ENCODE measurements around the gene NPM3. TPM values are rescaled to one million over a fixed set of nuclear protein-coding genes. Genes with fewer than 3 reads are reported as not detected.
A peak's percentile ranks its signal among the peaks of the same experiment; 100 is the strongest.
"Not testable (repeated sequence)": the region's sequence is repeated elsewhere in the genome, so short reads cannot be mapped to it uniquely, and the experiment has no call there.

The NPM3 gene
- total RNA-seq, 2 donors from 2014 or later = 15.2 to 18.8 TPM

DNA sequence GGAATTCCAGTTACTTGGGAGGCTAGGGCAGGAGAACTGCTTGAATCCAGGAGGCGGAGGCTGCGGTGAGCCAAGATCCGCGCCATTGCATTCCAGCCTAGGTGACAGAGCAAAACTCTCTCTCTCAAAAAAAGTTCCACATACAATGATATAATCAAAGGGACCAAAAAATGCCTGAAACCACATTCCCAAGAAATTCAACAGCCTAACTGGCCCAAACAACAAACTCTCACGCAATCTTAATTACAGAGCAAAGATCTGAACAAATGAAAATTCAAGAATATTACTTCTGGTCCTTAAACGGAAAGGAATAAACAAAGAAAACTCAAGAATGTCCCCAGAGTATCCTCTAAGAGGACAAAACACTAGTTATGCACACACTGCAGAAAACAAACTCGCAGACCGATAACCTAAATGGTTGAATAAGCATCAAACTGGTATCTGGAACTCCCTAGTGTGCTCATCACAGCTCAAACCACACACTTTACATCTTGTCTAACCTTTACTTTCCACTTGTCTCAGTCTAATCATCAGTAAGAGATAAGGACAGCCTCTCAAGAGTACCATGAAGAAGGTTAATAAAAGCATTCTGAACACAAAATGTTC lies 31.3 kb upstream of the NPM3 start:
- DNase-seq (no peak), ATAC-seq (no peak)
- intact Hi-C loops (cut with DNase I) = no loop called here

- no peak for DNase-seq
- intact Hi-C loops (cut with DNase I) = no loop called here
- ATAC-seq = no peak
Observed at GRCh38 chr10:101812606-101813005, 29.4 kb upstream of the NPM3 start.

DNA sequence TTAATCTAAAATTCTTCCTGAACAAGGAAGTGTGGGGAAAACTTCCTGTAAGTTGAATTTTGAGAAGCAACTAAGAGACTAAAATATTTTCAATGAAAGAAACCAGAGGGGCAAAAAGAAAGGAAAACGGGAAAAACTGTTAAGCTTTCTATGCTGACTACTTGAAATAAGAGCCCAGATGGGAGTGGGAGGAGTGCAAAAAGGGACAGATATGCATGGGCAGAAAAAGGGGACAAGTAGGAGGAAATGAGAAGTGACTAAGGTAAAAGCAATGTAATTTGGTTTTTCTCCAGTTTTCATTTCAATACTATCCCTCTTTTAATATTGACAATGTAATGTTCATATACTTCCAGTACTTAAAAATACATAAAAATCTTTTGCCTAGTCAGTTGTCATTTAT lies 23.9 kb upstream of the NPM3 start:
- no peak for ATAC-seq
- DNase-seq = no peak
- intact Hi-C loops (cut with DNase I) = no loop called here

DNA sequence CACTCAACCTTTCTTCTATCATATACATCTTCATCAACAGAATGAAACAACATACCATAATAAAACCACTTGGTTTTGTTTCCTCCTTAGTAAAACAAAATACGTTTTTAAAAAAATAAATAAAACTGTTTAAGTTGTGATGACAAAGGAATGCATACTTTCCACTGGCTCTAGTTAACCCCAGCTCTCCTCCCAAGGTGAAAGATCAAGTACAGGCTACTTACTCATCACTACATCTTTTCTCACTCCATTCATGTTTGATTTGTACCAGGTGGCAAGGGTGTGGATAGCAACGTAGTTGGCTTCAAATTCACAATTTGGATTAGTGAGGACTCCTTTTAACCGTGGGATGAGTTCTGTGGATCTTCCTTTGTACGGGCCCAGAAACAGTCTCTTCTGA lies 20.3 kb upstream of the NPM3 start:
- ATAC-seq = no peak
- intact Hi-C loops (cut with DNase I) = no loop called here
- DNase-seq = no peak

- DNase-seq (no peak), ATAC-seq (peak in 1 of 2 donors; percentile 26)
- intact Hi-C loops (cut with DNase I) = no loop called here
Observed at GRCh38 chr10:101797403-101798059, 14.3 kb upstream of the NPM3 start.

DNA sequence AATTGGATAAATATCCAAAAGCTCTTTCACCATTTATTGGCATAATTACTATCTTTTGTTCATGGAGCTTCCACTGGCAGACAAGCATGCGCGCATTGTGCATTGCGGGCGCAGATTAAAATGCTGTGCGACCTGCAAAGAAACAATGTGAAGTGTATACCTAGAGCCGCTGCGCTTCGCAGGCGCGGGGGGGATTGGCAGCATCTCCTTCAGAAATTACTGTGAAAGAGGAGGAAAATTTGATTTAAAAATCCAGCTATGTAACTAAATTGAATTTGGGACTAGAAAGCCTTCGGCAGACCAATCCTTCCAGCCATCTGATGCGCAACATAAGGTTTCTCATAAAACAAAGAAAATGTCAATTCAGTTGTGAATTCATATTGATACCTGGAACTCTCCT lies 10.3 kb upstream of the NPM3 start:
- ATAC-seq (no peak), DNase-seq (no peak)
- intact Hi-C loops (cut with DNase I) = no loop called here

DNA sequence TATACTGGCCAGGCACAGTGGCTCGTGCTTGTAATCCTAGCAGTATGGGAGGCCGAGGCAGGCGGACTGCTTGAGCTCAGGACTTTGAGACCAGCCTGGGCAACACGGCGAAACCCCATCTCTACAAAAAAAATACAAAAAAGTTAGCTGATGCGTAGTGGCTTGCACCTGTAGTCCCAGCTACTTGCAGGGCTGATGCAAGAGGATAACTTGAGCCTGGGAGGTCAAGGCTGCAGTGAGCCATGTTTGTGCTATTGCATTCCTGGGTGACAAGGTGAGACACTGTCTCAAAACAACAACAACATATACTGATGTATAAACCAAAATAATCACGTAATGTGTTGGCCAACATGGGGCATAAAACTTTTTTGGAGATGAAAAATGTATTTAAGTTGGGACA lies 6.4 kb upstream of the NPM3 start:
- ATAC-seq = no peak
- intact Hi-C loops (cut with DNase I) = no loop called here
- DNase-seq = no peak

GRCh38 chr10:101789231-101789630 lies 6.0 kb upstream of the NPM3 start:
- intact Hi-C loops (cut with DNase I); DNase-seq: not testable (repeated sequence)

DNA sequence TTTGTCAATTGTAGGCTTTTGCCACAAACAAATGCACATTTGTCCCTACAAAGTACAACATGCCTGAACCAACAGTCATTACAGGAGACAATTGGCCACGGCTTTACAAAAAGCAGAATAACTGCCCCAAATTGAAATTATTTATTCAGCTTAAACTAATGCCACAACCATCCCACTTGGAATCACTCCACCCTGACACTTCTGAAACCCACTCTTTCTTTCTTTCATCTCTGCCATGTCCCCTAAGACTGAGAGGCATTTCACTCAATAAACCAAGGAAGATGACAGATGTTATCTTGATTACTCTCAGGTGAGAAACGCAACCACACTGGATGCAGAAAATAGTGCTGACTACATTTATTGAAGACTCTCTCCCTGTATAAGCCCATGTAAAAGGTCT lies 2.6 kb upstream of the NPM3 start:
- intact Hi-C loops (cut with DNase I) = no loop called here
- DNase-seq (no peak), ATAC-seq (no peak)

More at GRCh38 chr10:101789231-101789630, 6.0 kb upstream of the NPM3 start:
- ATAC-seq = not testable (repeated sequence)

DNA sequence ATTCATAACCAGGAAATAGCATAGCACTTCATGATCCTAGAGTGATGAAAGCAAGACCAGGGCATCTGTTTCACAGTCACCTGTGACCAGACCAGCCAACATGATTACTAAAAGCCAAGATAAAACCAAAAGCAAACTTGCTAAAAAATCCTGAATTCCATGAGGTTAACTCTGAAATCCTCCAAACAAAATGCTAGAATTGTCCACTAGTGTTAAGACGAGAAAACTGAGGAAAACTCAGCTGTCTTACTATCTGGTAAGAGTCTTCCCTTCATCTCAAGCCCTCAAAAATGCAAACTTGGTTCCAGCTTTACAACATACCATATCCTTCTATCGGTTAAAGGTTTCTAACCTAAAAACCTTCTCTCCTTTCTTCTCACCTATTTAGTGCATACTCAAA lies 1.3 kb upstream of the NPM3 start:
- intact Hi-C loops (cut with DNase I) = no loop called here
- ATAC-seq = no peak
- DNase-seq = no peak

DNA sequence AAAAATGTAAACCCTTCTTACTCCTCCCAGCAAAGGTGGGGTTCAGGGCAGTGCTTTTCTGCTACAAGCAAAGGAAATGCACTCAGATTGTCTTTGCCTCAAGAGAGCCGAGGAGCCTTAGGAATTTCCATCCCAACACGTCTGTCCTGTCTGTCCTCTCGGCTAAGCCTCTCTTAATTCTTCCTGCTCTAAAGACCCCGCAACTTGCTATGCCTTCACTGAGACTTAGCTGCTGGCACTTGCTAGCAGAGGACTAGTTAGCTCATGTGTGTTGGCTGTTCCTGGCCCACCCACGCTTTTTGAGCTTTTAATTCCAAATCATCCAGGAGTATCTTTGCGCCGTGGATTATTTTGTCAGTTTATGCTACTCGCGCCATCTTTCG lies 481 bp upstream of the NPM3 start:
- DNase-seq = no peak
- no peak for ATAC-seq
- intact Hi-C loops (cut with DNase I) = no loop called here

- ATAC-seq (no peak), DNase-seq (no peak)
- intact Hi-C loops (cut with DNase I) = loop anchor here in 1 of 2 donors (2.0 kb wide), 1 partner anchor 181 kb away; no protein-coding TSS in a partner anchor
Observed at GRCh38 chr10:101781984-101782810, 1.0 kb downstream of the NPM3 start.

DNA sequence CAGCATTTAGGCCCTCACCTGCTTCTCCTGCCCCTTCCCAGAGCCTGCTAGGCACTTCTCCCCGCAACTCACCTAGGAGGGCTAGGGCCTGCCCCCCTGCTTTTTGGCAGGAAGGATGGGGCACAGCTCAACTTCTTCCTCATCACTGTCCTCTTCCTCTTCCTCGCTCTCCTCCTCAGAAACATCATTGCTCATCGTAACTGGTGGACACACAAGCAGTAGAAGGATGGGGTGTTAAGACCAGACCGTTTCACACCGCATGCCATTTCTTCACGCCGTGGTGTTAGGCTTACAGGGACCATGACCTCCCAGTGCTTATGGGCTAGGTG lies 1.6 kb downstream of the NPM3 start:
- intact Hi-C loops (cut with DNase I) = loop anchor here in 1 of 2 donors (2.0 kb wide), 1 partner anchor 181 kb away; no protein-coding TSS in a partner anchor

GRCh38 chr10:101780818-101781654 lies 2.2 kb downstream of the NPM3 start:
- ATAC-seq = peak; percentile 36 to 41
- intact Hi-C loops (cut with DNase I) = loop anchor here in 1 of 2 donors (2.0 kb wide), 1 partner anchor 180 kb away; no protein-coding TSS in a partner anchor

More for the DNA sequence above, 1.6 kb downstream of the NPM3 start:
- ATAC-seq (no peak), DNase-seq (no peak)

GRCh38 chr10:101780187-101780817 lies 2.9 kb downstream of the NPM3 start:
- intact Hi-C loops (cut with DNase I) = loop anchor here in 1 of 2 donors (2.0 kb wide), 1 partner anchor 180 kb away; no protein-coding TSS in a partner anchor
- no peak for DNase-seq
- no peak for ATAC-seq

More at GRCh38 chr10:101780818-101781654, 2.2 kb downstream of the NPM3 start:
- peak; percentile 67 for DNase-seq

DNA sequence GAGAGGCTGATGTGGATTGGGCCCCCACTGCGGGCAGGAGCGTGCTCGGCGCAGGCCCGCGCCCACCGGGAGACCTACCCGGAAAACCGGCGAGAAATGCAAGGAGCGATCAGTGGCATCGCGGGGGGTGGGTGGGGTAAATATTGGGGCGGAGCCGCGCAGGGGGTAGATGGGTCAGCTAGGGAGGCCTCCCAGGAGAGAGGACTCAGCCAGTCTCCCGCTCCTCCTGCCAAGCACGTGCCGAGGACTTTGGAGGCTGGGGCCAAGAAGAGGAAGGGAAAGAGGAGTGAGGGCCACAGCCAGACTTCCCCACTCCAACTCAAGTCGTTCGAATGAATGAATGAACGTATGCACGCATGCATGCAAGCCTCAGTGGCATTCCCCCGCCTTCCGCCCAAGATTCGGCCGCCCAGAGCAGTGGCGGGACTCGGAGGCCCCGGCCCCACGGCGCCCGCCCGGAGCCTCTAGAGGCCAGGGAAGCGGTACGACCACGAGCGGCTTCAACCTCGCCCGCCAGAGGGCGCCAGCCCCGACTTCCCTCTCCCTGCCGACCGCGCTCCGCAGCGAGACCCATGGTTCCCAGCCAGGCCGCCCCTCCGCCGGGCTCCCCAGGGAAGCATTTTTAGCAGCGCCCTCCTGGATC lies 3.6 kb downstream of the NPM3 start:
- peak; percentile 85 for DNase-seq
- intact Hi-C loops (cut with DNase I) = loop anchor here (2.0 to 10.0 kb wide), 4 partner anchors 177 to 567 kb away; no protein-coding TSS in a partner anchor
- peak; percentile 71 to 76 for ATAC-seq

GRCh38 chr10:101778781-101779543 lies 4.3 kb downstream of the NPM3 start:
- ATAC-seq (peak in 1 of 2 donors; percentile 38), DNase-seq (no peak)
- intact Hi-C loops (cut with DNase I) = loop anchor here (5.0 to 10.0 kb wide), 3 partner anchors 177 to 567 kb away; no protein-coding TSS in a partner anchor
